ENCODE data around the gene ZNFX1. TPM values are rescaled to one million over a fixed set of nuclear protein-coding genes. Genes with fewer than 3 reads are reported as not detected.

The ZNFX1 gene
- total and polyA plus RNA-seq, 9 of the 15 experiments (the other 6 are each of a cell fraction or from before 2014, with no cell fraction given) = 3.8 to 13.8 (median 10.3) TPM

DNA sequence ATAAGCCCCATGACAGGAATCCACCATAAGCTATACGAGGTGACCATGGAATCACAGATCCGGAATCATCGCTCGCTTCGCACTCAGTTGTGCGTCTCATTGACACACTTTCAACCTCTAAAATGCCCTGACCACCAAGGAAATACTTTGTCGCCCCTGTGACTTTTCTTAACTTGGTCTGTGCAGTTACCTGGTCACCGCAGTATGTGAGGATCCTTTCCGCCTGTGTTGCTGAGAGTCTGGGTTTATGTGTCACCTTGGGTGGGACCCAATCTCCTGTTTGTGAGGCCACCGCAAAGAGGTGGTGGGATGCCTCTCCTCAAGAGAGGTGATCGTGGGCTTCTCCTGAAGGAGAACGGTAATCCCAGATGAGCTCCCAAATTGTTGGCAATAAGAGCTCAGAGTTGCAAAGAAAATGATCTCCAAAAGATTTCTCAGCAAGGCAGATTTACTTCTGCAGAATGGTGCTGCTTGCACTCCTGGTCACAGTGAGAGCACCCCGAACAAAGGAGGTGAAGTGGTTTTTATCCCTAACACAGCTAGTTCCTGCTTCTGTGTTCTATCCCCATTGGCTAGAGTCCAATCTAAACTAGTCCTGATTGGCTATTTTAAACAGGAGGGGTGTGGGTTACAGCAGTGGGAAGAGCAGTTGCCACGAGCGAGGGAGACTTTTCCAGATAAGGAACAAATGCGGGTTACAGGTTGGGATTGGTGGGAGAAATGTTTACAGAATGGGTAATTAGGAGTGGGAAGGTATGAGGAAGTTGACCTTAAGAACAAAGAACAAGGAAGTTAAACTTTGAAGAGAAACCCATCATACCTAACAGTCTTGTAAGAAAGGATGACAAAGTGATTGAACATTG lies 9.1 kb upstream of the ZNFX1 start (continued):
- TF ChIP-seq ZBTB34 (CRISPR knock-in tag; IDR thresholded peaks at IDR 0.05) = no peak
- TF ChIP-seq TEAD1 (CRISPR knock-in tag; IDR thresholded peaks at IDR 0.05) = no peak
- no peak for TF ChIP-seq HMG20B (CRISPR knock-in tag; IDR thresholded peaks at IDR 0.05)
- TF ChIP-seq ZBTB5 (IDR thresholded peaks at IDR 0.05) = no peak
- no peak for TF ChIP-seq NR2C2 (CRISPR knock-in tag; IDR thresholded peaks at IDR 0.05)
- no peak for TF ChIP-seq NR2C2 (tag; IDR thresholded peaks at IDR 0.05)
- TF ChIP-seq ZNF124 (CRISPR knock-in tag; IDR thresholded peaks at IDR 0.05) = no peak
- TF ChIP-seq BMI1 (IDR thresholded peaks at IDR 0.05; ENCODE audit: low read length) = no peak
- TF ChIP-seq, protein P1, sequence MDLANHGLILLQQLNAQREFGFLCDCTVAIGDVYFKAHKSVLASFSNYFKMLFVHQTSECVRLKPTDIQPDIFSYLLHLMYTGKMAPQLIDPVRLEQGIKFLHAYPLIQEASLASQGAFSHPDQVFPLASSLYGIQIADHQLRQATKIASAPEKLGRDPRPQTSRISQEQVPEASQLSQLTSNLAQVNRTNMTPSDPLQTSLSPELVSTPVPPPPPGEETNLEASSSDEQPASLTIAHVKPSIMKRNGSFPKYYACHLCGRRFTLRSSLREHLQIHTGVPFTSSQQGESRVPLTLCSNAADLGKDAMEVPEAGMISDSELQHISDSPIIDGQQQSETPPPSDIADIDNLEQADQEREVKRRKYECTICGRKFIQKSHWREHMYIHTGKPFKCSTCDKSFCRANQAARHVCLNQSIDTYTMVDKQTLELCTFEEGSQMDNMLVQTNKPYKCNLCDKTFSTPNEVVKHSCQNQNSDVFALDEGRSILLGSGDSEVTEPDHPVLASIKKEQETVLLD (IDR thresholded peaks at IDR 0.05) = no peak
- TF ChIP-seq PRPF4 (IDR thresholded peaks at IDR 0.05; ENCODE audit: insufficient read depth, low read depth, low read length, poor library complexity, severe bottlenecking) = no peak
- no peak for TF ChIP-seq ZFPM2 (CRISPR knock-in tag; IDR thresholded peaks at IDR 0.05)
- TF ChIP-seq, protein P2, sequence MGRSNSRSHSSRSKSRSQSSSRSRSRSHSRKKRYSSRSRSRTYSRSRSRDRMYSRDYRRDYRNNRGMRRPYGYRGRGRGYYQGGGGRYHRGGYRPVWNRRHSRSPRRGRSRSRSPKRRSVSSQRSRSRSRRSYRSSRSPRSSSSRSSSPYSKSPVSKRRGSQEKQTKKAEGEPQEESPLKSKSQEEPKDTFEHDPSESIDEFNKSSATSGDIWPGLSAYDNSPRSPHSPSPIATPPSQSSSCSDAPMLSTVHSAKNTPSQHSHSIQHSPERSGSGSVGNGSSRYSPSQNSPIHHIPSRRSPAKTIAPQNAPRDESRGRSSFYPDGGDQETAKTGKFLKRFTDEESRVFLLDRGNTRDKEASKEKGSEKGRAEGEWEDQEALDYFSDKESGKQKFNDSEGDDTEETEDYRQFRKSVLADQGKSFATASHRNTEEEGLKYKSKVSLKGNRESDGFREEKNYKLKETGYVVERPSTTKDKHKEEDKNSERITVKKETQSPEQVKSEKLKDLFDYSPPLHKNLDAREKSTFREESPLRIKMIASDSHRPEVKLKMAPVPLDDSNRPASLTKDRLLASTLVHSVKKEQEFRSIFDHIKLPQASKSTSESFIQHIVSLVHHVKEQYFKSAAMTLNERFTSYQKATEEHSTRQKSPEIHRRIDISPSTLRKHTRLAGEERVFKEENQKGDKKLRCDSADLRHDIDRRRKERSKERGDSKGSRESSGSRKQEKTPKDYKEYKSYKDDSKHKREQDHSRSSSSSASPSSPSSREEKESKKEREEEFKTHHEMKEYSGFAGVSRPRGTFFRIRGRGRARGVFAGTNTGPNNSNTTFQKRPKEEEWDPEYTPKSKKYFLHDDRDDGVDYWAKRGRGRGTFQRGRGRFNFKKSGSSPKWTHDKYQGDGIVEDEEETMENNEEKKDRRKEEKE (IDR thresholded peaks at IDR 0.05; ENCODE audit: borderline replicate concordance in 1 of 2, control insufficient read depth in 1 of 2, low read depth in 2 of 2, low read length in 1 of 2) = no peak
- TF ChIP-seq ZNF512 (tag; IDR thresholded peaks at IDR 0.05) = no peak
